DMS53 treated with DMSO at 0.1 percent for 48 hours (cell line): Measurements from ENCODE around the gene HS3ST1.

Source experiments
- DNase-seq: peaks from one replicate; lab custom pipeline; 2025; ENCODE audit not compliant: unreplicated experiment; lab: John Stamatoyannopoulos, UW

HS3ST1 gene

GRCh38 chr4:11428231-11428898 is at the start of gene HS3ST1:
Gene HS3ST1 (minus strand): TSS chr4:11428894. CDS start chr4:11400005, 28,889 bp downstream.
- DNase-seq: peak; percentile 60

DNA sequence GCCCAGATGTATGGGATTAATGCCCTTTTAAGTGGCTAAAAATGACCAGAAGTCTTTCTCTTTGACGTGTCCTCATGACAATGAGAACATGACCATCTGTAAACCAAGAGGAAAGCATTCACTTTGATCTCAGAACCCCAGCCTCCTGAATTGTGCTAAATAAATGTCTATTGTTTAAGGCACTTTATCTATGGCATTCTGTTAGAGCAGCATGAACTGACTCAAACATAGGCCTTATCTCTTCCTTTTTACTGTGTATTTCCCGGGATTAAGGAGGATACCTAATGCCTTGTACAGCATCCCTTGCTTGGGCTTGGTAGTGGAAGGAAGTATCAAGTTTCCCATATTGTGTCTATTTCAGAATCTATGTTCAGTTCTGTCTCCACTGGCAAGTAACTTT is 47.2 kb upstream of the HS3ST1 start:
- no peak for DNase-seq

DNA sequence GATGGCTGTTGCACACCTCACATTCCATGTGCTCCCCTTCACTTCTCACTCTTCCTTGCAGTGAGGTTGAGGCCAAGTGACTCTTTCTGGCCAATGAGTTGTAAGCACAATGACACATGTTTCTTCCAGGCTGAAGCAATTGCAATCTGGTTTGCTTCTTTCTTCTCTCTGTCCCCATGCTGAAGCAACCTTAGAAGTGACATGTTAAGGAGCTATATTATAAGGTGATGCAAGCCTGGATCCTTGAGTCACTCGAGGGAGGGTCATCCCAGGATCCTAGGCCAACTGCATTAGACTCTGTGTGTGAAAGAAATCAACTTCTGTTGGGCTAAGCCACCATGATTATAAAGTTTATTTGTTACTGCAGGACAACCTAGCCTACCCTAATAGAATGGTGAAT is 45.5 kb upstream of the HS3ST1 start:
- no peak for DNase-seq

DNA sequence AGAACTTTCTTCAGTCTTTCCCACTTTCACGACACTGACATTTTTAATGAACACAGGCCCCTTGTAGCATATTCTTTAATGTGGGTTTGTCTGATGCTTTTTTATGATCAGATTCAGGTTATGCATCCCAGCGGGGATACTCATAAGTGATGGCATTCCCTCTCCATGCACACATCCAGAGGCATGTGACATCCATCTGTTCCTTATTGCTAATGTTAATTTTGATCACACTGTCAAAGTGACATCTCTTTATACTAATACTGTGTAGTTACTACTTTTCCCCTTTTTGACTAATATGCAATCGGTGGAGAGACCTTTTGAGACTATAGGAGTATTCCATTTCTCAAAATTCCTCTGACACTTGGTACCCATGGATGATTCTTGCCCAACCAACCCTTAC is 43.8 kb upstream of the HS3ST1 start:
- no peak for DNase-seq

DNA sequence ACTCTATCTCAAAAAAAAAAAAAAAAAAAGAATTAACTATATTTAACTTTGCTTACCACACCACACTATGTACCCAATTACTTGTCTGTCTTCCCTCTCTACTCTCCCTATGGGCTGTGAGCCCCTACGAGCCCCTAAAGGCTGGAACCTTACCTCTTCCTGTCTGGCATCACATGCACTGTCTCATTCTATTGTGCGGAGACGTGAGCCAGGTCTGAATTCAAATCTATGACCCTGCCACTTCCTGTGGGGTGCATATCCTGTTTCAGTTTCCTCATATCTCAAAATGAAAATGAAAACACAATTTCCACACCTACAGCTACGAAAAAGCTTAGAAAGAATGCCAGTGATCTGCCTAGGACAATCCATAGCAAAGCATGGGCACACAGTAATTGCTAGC is 42.9 kb upstream of the HS3ST1 start:
- no peak for DNase-seq

GRCh38 chr4:11471046-11471441 is 42.4 kb upstream of the HS3ST1 start:
- no peak for DNase-seq

DNA sequence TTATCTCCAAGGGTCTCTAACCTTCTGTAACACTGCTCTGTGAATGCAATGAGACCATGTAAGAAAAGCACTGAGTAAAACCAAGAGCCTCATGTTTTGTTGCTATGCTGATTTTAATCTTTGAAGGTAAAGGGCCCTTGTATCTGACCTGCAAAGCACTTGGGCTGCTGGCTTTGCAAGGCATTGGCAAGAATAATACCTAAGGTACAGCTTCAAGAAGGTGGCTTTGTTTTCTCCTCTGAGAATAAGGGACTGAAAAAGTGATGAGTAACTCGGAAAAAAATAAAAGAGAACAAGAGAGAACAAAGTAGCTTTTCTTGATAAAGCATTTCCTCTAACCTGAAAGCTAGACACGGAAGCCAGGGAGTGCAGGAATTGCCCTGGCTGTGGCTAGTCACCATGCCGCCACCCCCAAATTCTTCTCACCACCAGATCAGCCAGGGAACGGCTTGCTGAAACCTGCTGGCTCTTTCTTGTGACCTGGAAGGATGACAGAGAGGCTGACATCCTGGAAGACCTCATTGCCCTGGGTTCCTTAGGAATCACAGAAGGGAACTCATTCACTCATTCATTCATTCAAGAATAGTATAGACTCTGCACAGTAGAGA is 41.8 kb upstream of the HS3ST1 start:
- DNase-seq: no peak

DNA sequence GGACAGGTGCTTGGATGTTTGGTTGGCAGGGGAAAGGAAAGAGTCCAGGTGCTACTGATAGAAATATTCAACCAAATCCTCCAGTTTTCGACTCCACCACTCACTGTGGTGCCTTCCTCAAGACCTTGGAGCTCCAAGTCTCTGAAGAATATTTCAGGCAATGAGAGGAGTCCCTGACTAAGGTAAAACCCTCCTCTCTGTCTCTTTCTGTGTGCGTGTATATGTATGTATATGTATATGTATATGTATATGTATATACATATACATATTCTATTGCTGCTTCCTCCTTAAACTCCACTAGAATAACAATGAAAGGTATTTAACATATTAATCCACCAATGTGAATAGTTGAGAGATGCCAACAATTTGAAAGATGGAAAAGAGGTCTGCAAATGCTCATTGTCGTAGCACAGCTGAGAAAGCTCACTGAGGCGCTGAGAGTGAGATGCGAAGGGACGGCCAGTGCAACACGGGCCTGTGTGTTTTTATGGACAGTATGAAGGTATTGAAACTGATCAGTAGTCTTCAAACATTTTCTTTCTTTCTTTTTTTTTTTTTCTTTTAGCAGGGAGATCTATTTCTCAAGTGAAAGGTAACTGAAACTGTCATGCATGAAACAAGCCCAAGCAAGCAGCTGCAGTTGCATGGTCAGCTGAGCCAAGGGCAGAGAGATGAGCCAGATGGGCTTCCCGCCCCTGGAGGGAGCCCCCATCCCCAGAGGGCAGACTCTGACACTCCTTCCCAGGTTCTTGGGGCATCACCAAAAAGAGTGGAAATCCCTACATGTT is 41.1 kb upstream of the HS3ST1 start:
- no peak for DNase-seq

GRCh38 chr4:11468901-11469300 is 40.2 kb upstream of the HS3ST1 start:
- DNase-seq: no peak

DNA sequence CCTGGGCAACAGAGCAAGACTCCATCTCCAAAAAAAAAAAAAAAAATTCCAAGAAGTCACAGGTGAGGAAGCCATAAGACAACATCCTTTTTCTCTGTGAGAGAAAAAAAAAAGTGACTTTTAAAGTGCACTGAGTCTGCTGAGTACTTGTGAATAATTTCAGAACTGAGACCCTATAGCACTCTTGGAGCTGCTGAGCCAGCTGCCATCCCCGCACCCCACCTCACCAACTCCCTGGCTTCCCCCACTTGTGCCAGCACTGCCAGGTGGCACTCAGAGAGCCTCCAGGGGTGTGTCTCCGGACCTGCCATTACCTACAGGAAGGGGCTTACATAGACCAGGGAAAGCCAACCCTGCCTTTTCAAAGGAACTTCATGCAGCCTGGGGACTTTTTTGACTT is 39.2 kb upstream of the HS3ST1 start:
- DNase-seq: no peak

DNA sequence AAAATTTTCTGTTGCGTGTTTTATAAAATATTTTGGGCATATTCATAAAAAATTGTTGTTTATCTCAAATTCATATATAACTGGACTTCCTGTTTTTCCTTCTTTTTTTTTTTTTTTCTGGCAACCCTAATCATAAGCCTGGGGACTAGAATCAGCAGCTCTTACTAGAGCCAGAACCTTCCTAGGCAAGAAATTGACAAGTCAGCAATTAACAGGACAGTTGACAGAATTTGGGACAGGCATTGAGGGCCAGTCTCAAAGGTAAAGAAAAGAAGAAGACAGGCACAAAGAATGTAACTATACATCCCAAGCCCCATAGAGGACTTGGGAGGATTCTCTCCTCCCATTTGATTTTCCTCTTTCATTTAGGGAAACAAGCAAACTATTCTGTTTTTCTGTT is 35.0 kb upstream of the HS3ST1 start:
- no peak for DNase-seq

- no peak for DNase-seq
Observed at GRCh38 chr4:11456401-11456800, 27.7 kb upstream of the HS3ST1 start.

- peak; percentile 88 for DNase-seq
Observed at GRCh38 chr4:11455201-11455835, 26.6 kb upstream of the HS3ST1 start.

GRCh38 chr4:11451716-11452115 is 23.0 kb upstream of the HS3ST1 start:
- no peak for DNase-seq

GRCh38 chr4:11446155-11446811 is 17.6 kb upstream of the HS3ST1 start:
- DNase-seq: no peak

DNA sequence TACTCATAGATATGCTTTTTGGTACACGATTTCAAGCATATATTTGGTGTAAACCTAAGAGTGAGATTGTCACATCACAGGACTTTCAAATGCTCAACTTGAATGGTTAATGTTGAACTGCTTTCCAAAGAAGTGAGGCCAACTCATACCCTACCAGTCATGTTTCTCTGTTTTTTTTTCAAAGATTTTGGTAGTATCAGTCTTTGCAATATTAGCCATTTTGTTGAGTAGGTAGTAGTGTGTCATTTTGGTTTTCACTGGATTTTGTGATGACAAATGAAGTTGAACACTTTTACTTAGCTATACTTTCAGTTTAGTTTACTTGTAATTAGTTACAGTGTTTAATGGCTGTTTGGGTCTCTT is 12.5 kb upstream of the HS3ST1 start:
- no peak for DNase-seq

DNA sequence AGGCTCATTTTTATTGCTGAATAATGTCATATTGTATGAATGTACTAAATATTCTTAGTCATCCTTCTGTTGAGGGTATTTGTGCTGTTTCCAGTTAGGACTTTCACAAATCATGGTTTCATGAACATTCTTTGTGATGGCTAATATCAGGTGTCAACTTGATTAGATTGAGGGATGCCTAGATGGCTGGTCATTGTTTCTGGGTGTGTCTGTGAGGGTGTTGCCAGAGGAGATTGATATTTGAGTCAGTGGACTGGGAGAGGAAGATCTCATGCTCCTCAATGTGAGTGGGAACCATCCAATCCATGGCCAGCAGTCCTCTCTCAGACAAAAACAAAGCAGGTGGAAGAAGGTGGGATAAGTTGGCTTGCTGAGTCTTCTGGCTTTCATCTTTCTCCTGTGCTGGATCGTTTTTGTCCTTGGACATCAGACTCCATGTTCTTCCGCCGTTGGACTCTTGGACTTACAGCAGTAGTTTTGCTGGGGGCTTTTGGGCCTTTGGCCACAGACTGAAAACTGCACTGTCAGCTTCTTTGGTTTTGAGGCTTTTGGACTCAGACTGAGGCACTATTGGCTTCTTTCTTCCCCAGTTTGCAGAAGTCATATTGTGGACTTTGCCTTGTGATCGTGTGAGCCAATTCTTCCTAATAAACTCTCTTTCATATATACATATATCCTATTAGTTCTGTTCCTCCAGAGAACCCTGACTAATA is 11.9 kb upstream of the HS3ST1 start:
- DNase-seq: no peak

- DNase-seq: no peak
Observed at GRCh38 chr4:11439836-11440235, 11.1 kb upstream of the HS3ST1 start.

- DNase-seq: no peak
Observed at GRCh38 chr4:11438647-11439046, 10.0 kb upstream of the HS3ST1 start.

DNA sequence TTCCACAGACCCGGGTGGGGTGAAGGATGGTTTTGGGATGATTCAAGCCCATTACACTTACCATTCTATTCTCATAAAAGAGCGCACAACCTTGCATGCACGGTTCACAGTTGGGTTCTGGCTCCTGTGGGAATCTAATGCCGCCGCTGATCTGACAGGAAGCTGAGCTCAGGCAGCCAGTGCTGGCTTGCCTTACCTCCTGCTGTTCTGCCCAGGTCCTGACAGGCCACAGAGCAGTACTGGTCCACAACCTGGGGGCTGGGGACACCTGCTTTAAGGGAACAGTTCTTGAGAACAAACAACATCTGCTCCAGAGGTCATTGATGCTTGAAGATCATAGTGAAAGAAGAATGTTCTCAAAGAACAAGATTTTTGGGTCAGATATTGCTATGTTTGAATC is 8.0 kb upstream of the HS3ST1 start:
- DNase-seq: no peak

DNA sequence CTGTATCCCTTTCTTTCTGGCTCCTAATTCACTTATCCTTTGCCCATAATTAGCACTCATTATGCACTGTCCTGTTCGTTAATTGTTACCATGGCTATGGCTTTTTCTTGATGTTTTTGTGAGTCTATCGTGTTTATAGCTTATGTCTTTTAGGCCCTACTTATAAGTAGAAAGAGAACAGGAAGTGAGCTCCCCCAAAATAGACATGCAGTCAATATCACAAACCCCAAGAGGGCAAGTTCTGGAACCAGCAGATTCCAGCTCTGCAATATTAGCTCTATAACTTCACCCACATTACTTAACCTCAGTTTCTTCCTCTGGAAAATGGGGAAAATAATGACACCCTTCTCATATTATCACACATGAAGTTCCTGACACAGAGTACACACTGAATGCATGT is 7.4 kb upstream of the HS3ST1 start:
- no peak for DNase-seq
